Measurements from ENCODE around the gene NAT9. TPM values are rescaled to one million over a fixed set of nuclear protein-coding genes. Genes with fewer than 3 reads are reported as not detected.
A peak's percentile ranks its signal among the peaks of the same experiment; 100 is the strongest.

NAT9 gene
- total and polyA plus RNA-seq, 2 experiments from 2014 or later = 29.2 to 34.8 TPM

- peaks cover 28% of the 10 kb centered on the region for H3K79me2 ChIP-seq
- DNase-seq (ENCODE audit: low spot score) = no peak
- H3K4me2 ChIP-seq = no peak overlapping the region
- H3K4me1 ChIP-seq (ENCODE audit: insufficient read depth) = peaks cover 34% of the 10 kb centered on the region
- H4K20me1 ChIP-seq (ENCODE audit: insufficient read depth, poor library complexity, severe bottlenecking) = no peaks in the 10 kb centered on the region
- H3K9me2 ChIP-seq (replicated peaks; ENCODE audit: insufficient read depth) = no peaks in the 10 kb centered on the region
- no peaks in the 10 kb centered on the region for H3K27me3 ChIP-seq
- H3K4me3 ChIP-seq = no peak overlapping the region
- TF ChIP-seq EZH2 (IDR thresholded peaks at IDR 0.05; ENCODE audit: borderline replicate concordance) (no peak), EZH2phosphoT487 (IDR thresholded peaks at IDR 0.05; ENCODE audit: low read depth, severe bottlenecking, unreplicated experiment) (no peak), CTCF (IDR thresholded peaks at IDR 0.05; ENCODE audit: poor library complexity) (no peak)
- H3K27ac ChIP-seq = no peak overlapping the region
- 91% methylated on average over 13 of the region's 13 CpGs for WGBS (ENCODE audit: low lambda C conversion rate, missing lambda C conversion rate)
- no peaks in the 10 kb centered on the region for H3K9me3 ChIP-seq (ENCODE audit: low read depth)
- H2AFZ ChIP-seq = no peak overlapping the region
- H3K36me3 ChIP-seq (replicated peaks; ENCODE audit: insufficient read depth, low read depth) = no peaks in the 10 kb centered on the region
Measured at GRCh38 chr17:74772053-74772452, 4.1 kb downstream of the NAT9 start.

DNA sequence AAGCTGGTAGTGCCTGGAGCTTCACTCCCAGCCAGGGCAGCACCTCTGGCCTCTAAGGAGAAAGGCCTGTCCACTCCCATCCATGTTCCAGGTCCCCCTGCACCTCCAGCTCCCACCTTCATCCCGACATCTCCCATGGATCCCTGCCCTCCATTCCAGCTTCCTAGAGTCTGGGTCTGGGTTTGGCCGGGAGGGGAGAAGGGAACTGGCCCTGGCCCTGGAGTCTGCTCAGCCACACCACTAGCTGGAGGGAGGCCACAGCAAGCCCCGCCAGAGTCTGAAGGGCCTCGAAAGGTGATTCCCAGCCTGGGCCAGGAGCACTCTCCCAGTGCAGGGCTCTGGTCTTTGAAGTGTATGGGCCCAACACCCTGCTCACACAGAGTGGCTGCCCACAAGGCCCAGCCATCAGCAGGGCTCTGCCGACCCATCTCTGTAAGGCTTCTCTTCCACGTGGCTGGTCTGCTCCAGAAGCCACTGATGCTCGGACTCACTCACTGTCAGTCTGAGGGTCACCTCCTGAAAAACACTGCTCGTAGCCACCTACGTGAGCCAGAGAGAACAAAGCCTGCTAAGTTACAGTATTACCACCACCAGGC is 4.7 kb downstream of the NAT9 start:
- Histone ChIP-seq H3K27ac (peak overlapping the region; percentile 18), H4K20me1 (ENCODE audit: insufficient read depth, poor library complexity, severe bottlenecking) (no peaks in the 10 kb centered on the region), H3K27me3 (no peaks in the 10 kb centered on the region), H3K4me1 (ENCODE audit: insufficient read depth) (peaks cover 37% of the 10 kb centered on the region), H3K36me3 (replicated peaks; ENCODE audit: insufficient read depth, low read depth) (no peaks in the 10 kb centered on the region), H2AFZ (no peak overlapping the region), H3K9me3 (ENCODE audit: low read depth) (no peaks in the 10 kb centered on the region), H3K79me2 (peaks cover 29% of the 10 kb centered on the region), H3K9me2 (replicated peaks; ENCODE audit: insufficient read depth) (no peaks in the 10 kb centered on the region), H3K4me2 (no peak overlapping the region), H3K4me3 (no peak overlapping the region)
- 92% methylated on average over 9 of the region's 9 CpGs for WGBS (ENCODE audit: low lambda C conversion rate, missing lambda C conversion rate)
- no peak for TF ChIP-seq EZH2phosphoT487 (IDR thresholded peaks at IDR 0.05; ENCODE audit: low read depth, severe bottlenecking, unreplicated experiment)
- no peak for TF ChIP-seq EZH2 (IDR thresholded peaks at IDR 0.05; ENCODE audit: borderline replicate concordance)
- no peak for TF ChIP-seq CTCF (IDR thresholded peaks at IDR 0.05; ENCODE audit: poor library complexity)
- no peak for DNase-seq (ENCODE audit: low spot score)

DNA sequence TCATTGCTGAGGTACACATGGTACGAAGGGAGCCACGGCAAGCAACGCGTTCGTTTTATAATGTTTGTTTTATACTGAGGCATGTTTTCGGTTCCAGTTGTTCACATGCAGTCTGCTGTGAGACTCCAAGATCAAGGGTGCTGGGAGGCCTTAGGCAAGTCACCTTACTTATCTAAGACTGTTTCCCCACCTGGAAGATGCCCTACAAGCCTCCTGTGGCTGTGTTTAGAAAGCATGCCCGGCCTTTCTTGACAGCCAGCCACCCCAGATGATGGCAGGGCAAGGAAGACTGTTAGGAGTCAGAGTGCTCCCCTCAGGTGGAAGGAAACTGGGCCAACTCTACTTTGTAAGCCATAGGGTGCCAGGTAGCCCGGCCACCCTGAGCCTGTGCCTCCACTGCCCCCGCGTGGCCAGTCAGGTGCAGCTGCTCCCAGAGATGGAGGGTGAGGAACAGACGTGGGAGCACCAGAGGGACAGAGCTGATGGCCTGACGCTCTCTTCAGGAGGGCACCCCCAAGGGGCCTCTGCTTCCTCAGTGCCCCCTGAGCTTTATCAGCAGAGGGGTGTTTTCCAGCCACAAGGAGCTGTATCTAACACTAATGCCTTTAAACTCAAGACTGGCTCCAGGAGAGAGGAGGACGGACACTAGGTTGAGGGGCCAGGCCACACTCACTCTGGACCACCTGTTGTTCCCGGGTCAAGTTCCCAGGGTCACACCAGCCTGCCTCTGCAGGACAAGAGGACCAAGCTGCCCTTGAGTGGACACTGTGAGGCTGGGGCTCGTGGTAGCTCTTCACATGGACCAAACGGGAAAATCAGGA is 5.4 kb downstream of the NAT9 start:
- Histone ChIP-seq H3K79me2 (peaks cover 33% of the 10 kb centered on the region), H3K9me2 (replicated peaks; ENCODE audit: insufficient read depth) (no peaks in the 10 kb centered on the region), H3K27me3 (no peaks in the 10 kb centered on the region), H3K9me3 (ENCODE audit: low read depth) (no peaks in the 10 kb centered on the region), H4K20me1 (ENCODE audit: insufficient read depth, poor library complexity, severe bottlenecking) (no peaks in the 10 kb centered on the region), H3K4me3 (no peak overlapping the region), H3K4me2 (no peak overlapping the region), H3K4me1 (ENCODE audit: insufficient read depth) (peaks cover 43% of the 10 kb centered on the region), H3K36me3 (replicated peaks; ENCODE audit: insufficient read depth, low read depth) (no peaks in the 10 kb centered on the region), H2AFZ (no peak overlapping the region), H3K27ac (peak overlapping the region; percentile 18)
- 56% methylated on average over 16 of the region's 16 CpGs for WGBS (ENCODE audit: low lambda C conversion rate, missing lambda C conversion rate)
- no peak for TF ChIP-seq EZH2 (IDR thresholded peaks at IDR 0.05; ENCODE audit: borderline replicate concordance)
- no peak for TF ChIP-seq EZH2phosphoT487 (IDR thresholded peaks at IDR 0.05; ENCODE audit: low read depth, severe bottlenecking, unreplicated experiment)
- TF ChIP-seq CTCF (IDR thresholded peaks at IDR 0.05; ENCODE audit: poor library complexity) = peak; percentile 79
- peak; percentile 87 for DNase-seq (ENCODE audit: low spot score)
